HUES48 (cell line): ENCODE results near the gene CD38.

Source experiments
- H3K27ac ChIP-seq: one replicate; pipeline ENCODE4 v1.7.0; 2013; ENCODE audit warnings: low read depth, low read length, inconsistent platforms
- H3K27me3 ChIP-seq: 2 replicates; pipeline ENCODE4 v1.6.1; 2013; ENCODE audit warnings: mild to moderate bottlenecking, low read length; ENCODE audit not compliant: control insufficient read depth, insufficient read depth
- H3K36me3 ChIP-seq: 2 replicates; pipeline ENCODE4 v1.6.1; 2013; ENCODE audit warnings: low read length; ENCODE audit not compliant: control insufficient read depth, insufficient read depth
- H3K4me1 ChIP-seq: 2 replicates; pipeline ENCODE4 v1.6.1; 2013; ENCODE audit warnings: mild to moderate bottlenecking, low read length; ENCODE audit not compliant: control insufficient read depth, insufficient read depth
- H3K4me3 ChIP-seq: 2 replicates; pipeline ENCODE4 v1.5.1; 2013; ENCODE audit warnings: mild to moderate bottlenecking, low read depth, low read length
- H3K9ac ChIP-seq: 2 replicates; pipeline ENCODE4 v1.6.1; 2013; ENCODE audit warnings: mild to moderate bottlenecking, low read depth, low read length, moderate library complexity
- H3K9me3 ChIP-seq: 2 replicates; pipeline ENCODE4 v1.6.1; 2013; ENCODE audit warnings: low read length; ENCODE audit not compliant: control insufficient read depth, insufficient read depth

Gene CD38

DNA sequence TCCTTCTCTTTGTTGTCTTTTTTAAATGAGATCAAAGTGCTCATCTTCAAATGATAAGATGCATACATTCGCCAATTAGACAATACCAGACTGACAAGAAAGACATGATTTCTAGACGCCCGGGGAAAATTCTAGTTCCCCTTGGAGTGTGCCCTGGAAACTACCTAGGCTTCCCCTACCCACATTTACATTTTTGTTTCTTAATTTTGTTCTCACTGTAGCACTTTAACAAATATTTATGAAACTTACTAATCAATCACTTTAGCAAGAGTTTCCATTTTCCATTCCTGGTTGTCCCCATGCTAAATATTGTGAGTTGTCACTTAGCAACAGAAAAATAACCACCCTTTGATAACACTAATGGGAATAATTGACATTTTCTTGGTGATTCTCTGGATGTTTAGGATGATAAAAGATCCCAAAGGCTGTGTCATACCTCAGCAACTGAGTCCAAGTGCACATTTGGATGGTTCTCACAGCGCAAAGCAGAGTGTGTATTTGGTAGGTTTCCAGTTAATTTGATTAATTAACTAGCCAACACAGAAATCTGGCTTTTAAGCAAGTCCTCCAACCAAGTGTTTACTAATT lies 90.8 kb downstream of the CD38 start:
- Histone ChIP-seq H3K27me3 (no peaks in the 10 kb centered on the region), H3K4me3 (no peak overlapping the region), H3K27ac (no peak overlapping the region), H3K9ac (no peak overlapping the region), H3K36me3 (no peaks in the 10 kb centered on the region), H3K9me3 (no peaks in the 10 kb centered on the region), H3K4me1 (no peaks in the 10 kb centered on the region)

DNA sequence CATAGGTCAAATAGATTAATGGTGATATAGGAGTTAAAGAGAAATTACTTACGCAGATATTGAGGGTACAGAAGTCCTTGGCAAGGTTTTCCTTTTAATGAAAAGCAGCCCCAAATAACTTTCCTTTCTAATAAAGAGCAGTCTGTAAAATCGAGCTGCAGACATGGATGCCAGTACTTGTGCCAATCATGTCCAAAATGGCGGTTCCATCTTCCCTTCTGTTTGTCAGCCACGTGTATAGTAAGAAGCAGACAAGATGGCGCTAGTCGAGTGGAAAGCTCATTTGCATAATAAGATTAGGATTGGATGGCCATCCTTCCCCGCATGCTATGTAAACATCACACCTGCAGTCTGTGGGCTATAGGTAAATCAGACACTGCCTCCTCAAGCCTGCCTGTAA lies 92.0 kb downstream of the CD38 start:
- no peaks in the 10 kb centered on the region for H3K27me3 ChIP-seq
- no peak overlapping the region for H3K4me3 ChIP-seq
- no peaks in the 10 kb centered on the region for H3K36me3 ChIP-seq
- H3K9me3 ChIP-seq, result no peaks in the 10 kb centered on the region
- H3K27ac ChIP-seq, result no peak overlapping the region
- no peaks in the 10 kb centered on the region for H3K4me1 ChIP-seq
- no peak overlapping the region for H3K9ac ChIP-seq

DNA sequence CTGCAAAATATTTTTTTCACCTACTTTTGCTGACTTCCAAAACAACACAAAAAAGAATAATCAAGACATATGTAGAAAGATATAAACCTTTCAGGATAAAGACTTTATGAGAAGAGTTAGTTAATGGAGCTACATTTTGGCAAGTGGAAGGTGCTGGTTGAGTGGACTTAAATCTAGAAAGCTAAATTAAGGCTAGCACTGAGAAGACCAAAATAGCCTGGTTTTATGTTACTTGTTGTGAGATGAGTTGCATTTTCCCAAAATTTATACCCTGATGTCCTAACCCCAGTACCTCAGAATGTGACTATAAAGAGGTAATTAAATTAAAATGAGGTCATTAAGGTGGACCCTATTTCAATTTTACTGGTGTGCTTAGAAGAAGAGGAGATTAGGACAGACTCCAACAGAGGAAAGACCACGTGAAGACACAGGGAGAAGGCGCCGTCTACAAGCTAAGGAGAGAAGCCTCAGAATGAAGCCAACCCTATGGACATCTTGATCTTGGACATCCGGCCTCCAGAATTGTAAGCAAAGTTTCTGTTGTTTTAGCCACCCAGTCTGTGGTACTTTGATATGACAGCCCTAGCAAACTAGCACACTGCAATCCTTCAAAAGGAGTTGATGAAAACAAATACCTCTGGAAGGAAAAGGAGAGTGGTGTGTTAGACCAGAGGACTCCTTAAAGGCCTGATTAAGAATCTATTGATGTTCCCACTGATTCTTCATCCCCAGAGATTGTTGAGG lies 93.0 kb downstream of the CD38 start:
- H3K27me3 ChIP-seq, result no peaks in the 10 kb centered on the region
- no peak overlapping the region for H3K4me3 ChIP-seq
- no peaks in the 10 kb centered on the region for H3K36me3 ChIP-seq
- H3K9me3 ChIP-seq, result no peaks in the 10 kb centered on the region
- H3K27ac ChIP-seq, result no peak overlapping the region
- no peak overlapping the region for H3K9ac ChIP-seq
- H3K4me1 ChIP-seq, result no peaks in the 10 kb centered on the region

DNA sequence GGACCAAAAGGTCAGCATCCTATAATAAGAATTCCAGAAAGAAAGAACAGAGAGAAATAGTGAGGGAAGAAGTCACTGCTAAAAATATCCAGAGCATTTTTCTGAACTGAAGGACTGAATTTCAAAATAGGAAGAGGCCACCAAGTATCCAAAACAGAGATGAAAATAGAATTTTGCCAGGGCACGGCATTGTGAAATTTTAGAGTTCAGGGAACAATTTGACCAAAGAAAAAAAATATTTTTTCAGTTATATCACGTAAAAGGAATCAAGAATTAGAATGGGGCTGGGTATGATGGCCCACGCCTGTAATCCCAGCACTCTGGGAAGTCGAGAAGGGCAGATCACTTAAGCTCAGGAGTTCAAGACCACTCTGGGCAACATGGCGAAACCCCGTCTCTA lies 95.0 kb downstream of the CD38 start:
- Histone ChIP-seq H3K9ac (no peak overlapping the region), H3K27ac (no peak overlapping the region), H3K4me1 (no peaks in the 10 kb centered on the region), H3K27me3 (no peaks in the 10 kb centered on the region), H3K4me3 (no peak overlapping the region), H3K9me3 (no peaks in the 10 kb centered on the region), H3K36me3 (no peaks in the 10 kb centered on the region)

DNA sequence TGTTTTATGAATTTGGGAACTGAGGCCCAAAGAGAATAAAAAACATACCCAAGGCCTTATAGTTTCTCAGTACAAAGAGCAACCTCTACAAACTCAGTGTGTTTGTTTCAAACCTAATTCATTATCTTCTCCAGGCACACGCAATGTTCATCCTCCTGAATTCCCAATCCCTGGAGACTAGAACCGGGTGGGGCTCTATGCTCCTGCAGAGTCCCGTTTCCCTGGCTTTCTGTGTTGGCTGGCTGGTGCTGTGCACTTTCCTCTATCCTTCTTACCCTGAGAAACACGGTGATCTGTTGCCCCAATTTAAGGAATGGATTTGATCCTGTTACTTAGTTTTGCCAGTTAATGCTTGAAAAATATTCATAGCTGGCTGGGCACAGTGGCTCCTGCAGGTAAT lies 96.5 kb downstream of the CD38 start:
- H3K4me1 ChIP-seq, result no peaks in the 10 kb centered on the region
- no peaks in the 10 kb centered on the region for H3K9me3 ChIP-seq
- H3K27me3 ChIP-seq, result no peaks in the 10 kb centered on the region
- H3K27ac ChIP-seq, result no peak overlapping the region
- H3K4me3 ChIP-seq, result no peak overlapping the region
- H3K36me3 ChIP-seq, result no peaks in the 10 kb centered on the region
- no peak overlapping the region for H3K9ac ChIP-seq

DNA sequence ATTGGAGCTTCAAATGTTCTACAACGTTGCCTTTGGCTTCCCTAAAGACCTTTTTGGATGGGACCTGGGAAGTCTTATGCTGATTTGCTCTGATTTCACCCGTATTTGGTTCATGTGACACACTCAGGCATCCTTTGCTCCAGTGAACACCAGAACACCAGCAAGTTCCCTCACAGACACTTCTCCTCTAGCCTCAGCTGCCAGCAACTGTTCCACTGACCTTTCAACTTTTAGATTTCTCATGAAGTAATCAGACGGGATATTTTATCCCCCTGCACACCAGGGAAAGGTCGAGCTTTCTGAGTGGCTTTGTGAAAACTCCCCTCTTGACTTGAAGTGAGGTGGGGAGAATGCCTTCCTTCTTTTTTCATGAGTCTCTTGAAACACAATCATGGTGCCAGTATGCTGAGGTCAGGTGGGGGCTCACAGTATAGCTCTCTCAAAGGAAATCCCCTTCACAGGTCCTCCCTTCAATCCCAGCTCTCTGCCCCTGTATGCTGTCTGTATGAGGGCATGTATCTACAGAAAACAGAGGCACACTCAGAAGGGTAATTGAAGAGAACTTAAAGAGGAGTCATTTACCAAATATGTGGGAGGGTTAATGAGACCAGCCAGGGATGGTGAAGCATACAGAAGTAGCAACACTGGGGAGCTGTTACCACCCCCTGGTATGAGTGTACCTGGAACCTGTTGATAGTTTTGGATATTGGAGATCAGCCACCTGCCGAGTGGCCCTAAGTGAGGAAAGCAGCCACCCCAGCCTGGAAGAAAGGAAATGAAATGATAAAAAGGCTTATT lies 97.7 kb downstream of the CD38 start:
- Histone ChIP-seq H3K36me3 (no peaks in the 10 kb centered on the region), H3K4me3 (no peak overlapping the region), H3K27me3 (no peaks in the 10 kb centered on the region), H3K9me3 (no peaks in the 10 kb centered on the region), H3K9ac (no peak overlapping the region), H3K4me1 (no peaks in the 10 kb centered on the region), H3K27ac (no peak overlapping the region)

DNA sequence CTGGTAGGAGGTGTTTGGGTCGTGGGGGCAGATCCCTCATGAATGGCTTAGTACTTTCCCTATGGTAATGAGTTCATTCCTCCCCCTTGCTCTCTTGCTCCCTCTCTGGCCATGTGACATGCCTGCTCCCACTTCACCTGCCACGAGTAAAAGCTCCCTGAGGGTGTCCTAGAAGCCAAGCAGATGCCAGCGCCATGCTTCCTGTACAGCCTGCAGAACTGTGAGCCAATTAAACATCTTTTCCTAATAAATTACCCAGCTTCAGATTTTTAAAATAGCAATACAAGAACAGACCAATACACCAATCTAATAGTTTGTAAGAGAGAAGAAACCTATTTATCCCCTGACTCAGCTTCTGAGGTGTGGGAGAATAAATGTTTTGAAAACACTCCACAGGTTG lies 99.9 kb downstream of the CD38 start:
- H3K27ac ChIP-seq, result no peak overlapping the region
- H3K27me3 ChIP-seq, result no peaks in the 10 kb centered on the region
- no peak overlapping the region for H3K4me3 ChIP-seq
- H3K4me1 ChIP-seq, result no peaks in the 10 kb centered on the region
- no peaks in the 10 kb centered on the region for H3K9me3 ChIP-seq
- H3K9ac ChIP-seq, result no peak overlapping the region
- no peaks in the 10 kb centered on the region for H3K36me3 ChIP-seq

DNA sequence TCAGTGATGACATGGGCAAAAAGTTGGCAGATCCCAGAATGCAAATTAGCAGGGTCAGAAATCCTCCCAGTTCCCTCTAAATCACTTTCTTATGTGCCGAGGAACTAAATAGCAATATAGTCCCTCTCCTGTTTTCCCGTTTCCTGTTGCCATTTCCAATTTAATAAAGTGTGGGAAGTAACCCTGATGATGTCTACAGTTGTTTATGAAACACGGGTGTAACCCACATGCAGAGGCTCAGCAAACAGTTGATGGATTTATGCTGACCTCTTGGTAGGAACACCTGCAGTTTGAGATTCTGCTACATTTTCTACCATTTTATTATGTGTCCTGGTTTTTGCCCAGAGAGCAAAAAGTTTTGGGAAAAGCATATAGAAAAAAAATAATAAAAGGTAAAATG lies 103.7 kb downstream of the CD38 start:
- Histone ChIP-seq H3K27me3 (no peaks in the 10 kb centered on the region), H3K4me1 (no peaks in the 10 kb centered on the region), H3K36me3 (no peaks in the 10 kb centered on the region), H3K4me3 (no peak overlapping the region), H3K9me3 (no peaks in the 10 kb centered on the region), H3K27ac (no peak overlapping the region), H3K9ac (no peak overlapping the region)

DNA sequence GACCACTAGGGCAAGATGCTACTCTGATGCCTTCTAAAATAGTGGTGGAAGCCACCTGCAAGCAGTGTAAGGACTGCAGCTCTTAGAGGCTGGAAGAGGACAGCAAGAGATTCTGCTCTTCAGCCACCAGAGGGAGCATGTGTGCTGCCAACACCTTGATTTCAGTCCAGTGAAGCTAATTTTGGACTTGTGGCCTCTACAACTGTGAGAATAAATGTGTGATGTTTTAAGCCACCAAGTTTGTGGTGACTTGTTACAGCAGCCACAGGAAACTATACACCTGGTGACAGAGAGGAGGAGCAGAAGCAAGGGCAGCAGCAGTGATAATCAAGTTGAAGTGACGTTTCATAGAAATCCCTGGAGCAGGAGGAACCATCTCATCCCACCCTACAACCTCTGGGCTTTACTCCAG lies 104.6 kb downstream of the CD38 start:
- Histone ChIP-seq H3K4me1 (no peaks in the 10 kb centered on the region), H3K9ac (no peak overlapping the region), H3K9me3 (no peaks in the 10 kb centered on the region), H3K36me3 (no peaks in the 10 kb centered on the region), H3K27me3 (no peaks in the 10 kb centered on the region), H3K27ac (no peak overlapping the region), H3K4me3 (no peak overlapping the region)

DNA sequence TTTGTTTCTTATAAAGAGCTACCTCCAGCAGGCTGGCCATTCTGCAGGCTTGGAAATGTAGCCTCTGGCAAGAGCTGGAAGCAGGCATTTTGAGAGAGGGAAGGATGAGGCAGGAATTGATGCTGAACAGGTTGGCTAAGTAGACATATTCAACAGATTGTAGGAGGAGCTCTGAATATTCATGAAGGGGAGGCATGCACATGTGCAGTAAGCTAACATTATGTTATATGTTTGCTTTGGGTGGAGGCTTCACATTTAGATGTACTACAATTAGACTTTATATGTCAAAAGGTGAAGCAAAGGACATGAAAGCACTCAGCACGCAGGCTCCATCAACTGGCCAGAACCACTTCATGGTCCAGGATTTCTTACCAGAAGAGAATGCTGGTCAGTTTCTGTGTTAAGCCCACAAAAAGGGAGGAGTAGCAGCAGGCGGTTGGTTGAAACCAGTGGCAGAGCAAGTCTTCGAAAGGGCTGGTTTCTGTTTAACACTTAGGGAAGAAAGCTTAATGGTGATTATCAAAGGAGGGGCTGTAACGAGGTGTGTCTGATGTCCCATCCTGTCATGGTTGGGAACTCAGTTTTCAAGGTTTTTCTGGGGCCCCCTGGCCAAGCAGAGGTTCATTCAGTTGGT lies 105.6 kb downstream of the CD38 start:
- no peaks in the 10 kb centered on the region for H3K36me3 ChIP-seq
- no peak overlapping the region for H3K4me3 ChIP-seq
- H3K27me3 ChIP-seq, result no peaks in the 10 kb centered on the region
- H3K9ac ChIP-seq, result no peak overlapping the region
- H3K4me1 ChIP-seq, result no peaks in the 10 kb centered on the region
- H3K27ac ChIP-seq, result no peak overlapping the region
- H3K9me3 ChIP-seq, result no peaks in the 10 kb centered on the region

DNA sequence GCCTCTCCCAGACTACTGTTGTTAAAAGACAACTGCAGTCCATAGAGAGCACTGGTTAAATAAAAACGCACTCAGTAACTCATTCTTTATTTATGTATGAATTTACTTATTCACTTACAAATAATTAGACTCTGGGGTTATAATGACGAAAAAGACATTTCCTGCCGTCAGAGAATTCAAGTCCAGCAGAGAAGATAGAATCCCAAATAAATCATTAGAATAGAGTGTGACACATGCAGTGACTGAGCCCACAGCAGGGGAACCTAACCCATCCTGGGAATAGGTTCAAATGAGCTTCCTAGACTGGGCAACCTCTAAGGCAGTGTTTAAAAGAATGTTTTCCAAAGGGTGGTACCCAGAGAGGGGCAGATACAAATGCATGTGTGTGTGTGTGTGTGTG lies 106.5 kb downstream of the CD38 start:
- H3K27ac ChIP-seq, result no peak overlapping the region

More for the DNA sequence above, 106.5 kb downstream of the CD38 start:
- Histone ChIP-seq H3K9me3 (no peaks in the 10 kb centered on the region), H3K27me3 (no peaks in the 10 kb centered on the region), H3K4me1 (no peaks in the 10 kb centered on the region), H3K9ac (no peak overlapping the region), H3K4me3 (no peak overlapping the region), H3K36me3 (no peaks in the 10 kb centered on the region)
